Measurements from ENCODE around the gene RHO. TPM values are rescaled to one million over a fixed set of nuclear protein-coding genes. Genes with fewer than 3 reads are reported as not detected.

The RHO gene
- total RNA-seq, 1 experiment from 2014 or later: not detected

DNA sequence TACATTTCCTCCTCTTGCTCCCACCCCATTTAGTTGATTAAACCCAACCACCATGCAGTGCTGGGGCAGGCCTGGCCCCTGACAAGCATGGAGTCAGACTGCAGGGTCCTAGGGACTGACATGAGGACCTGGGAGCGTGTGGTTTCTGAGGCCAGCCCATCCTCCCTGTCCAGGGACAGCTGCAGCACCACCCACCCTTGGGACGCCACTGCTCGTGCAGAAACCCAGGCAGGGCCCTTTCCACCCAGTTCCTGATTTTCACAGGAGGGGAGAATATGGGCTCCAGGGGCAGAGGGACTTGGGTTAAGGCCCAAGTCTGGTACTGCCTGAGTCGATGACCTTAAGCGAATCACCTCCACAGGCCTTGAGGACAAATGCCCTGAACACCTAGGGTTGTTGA, 54.4 kb downstream of the RHO start:
- no peaks in the 10 kb centered on the region for H3K4me1 ChIP-seq (ENCODE audit: insufficient read depth, low read length)
- no peaks in the 10 kb centered on the region for H3K9me3 Mint-ChIP-seq
- no peak overlapping the region for H3K4me3 Mint-ChIP-seq
- H3K27ac Mint-ChIP-seq: no peak overlapping the region
- no peak overlapping the region for H4K91ac ChIP-seq (ENCODE audit: insufficient read length, low read depth, low read length)
- H3K9me3 ChIP-seq (ENCODE audit: control insufficient read depth, low read depth, low read length): no peaks in the 10 kb centered on the region
- no peaks in the 10 kb centered on the region; a peak in 1 of 4 replicates for H3K4me1 Mint-ChIP-seq
- H3K14ac ChIP-seq (ENCODE audit: insufficient read depth, low read length): no peak overlapping the region; the same call in 1 of the 2 replicates
- H2BK5ac ChIP-seq (ENCODE audit: insufficient read length, low read length): no peak overlapping the region
- no peak for DNase-seq
- H3K18ac ChIP-seq (ENCODE audit: insufficient read length, low read depth, low read length): no peak overlapping the region
- H3K79me1 ChIP-seq (ENCODE audit: insufficient read depth, low read depth, low read length, poor library complexity, severe bottlenecking): no peaks in the 10 kb centered on the region
- peaks cover 0 to 7% (median 2%) of the 10 kb centered on the region in 3 experiments; a peak in 4 of 7 replicates for H3K36me3 Mint-ChIP-seq (ENCODE audit: insufficient read depth in 1 of 3, low read depth in 3 of 3)
- H3K56ac ChIP-seq (ENCODE audit: insufficient read length, low read depth, low read length): no peak overlapping the region
- H2BK120ac ChIP-seq (ENCODE audit: low read depth, low read length, poor library complexity, severe bottlenecking): no peak overlapping the region
- H4K5ac ChIP-seq (ENCODE audit: insufficient read length, low read depth, low read length): no peak overlapping the region
- no peaks in the 10 kb centered on the region for H3K27me3 ChIP-seq (ENCODE audit: insufficient read depth, low read length)
- no peak overlapping the region for H2BK12ac ChIP-seq (ENCODE audit: insufficient read length, low read depth, low read length)
- H3K27me3 Mint-ChIP-seq (ENCODE audit: low read depth): no peaks in the 10 kb centered on the region
- no peak overlapping the region for H2BK20ac ChIP-seq (ENCODE audit: low read depth, low read length, poor library complexity, severe bottlenecking)
- H3K23ac ChIP-seq (ENCODE audit: insufficient read length, low read depth, low read length): no peak overlapping the region
- H3K79me2 ChIP-seq (ENCODE audit: insufficient read depth, low read length): no peaks in the 10 kb centered on the region
- H3K4me2 ChIP-seq (ENCODE audit: insufficient read depth, insufficient read length, low read length): no peak overlapping the region
- H2BK15ac ChIP-seq (ENCODE audit: low read depth, low read length): no peak overlapping the region
- H3K23me2 ChIP-seq (ENCODE audit: insufficient read length, low read depth, low read length, poor library complexity, severe bottlenecking): no peaks in the 10 kb centered on the region
- no peak overlapping the region for H2AFZ ChIP-seq (ENCODE audit: low read length)
- no peak overlapping the region for H3K27ac ChIP-seq (ENCODE audit: insufficient read length, low read depth, low read length)
- TF ChIP-seq CTCF (conservative IDR thresholded peaks at IDR 0.05): no peak
- H3K9ac ChIP-seq (ENCODE audit: extremely low read depth, insufficient read length, low read length): no peak overlapping the region
- no peak overlapping the region for H3K4ac ChIP-seq (ENCODE audit: low read depth, low read length)
- no peak overlapping the region for H2AK5ac ChIP-seq (ENCODE audit: insufficient read length, low read length)
- WGBS (ENCODE audit: extremely low coverage, insufficient read length, low lambda C conversion rate): no CpG with 5 or more reads among the region's 5 CpGs
- H4K8ac ChIP-seq (replicated peaks; ENCODE audit: insufficient read length, low read depth, low read length): no peak overlapping the region
- no peak overlapping the region for H3T11ph ChIP-seq (ENCODE audit: low read length)
- no peaks in the 10 kb centered on the region for H4K20me1 ChIP-seq (ENCODE audit: control insufficient read depth, insufficient read depth, insufficient read length)
